PFSK-1 (cell line): ENCODE results near the gene HPCAL1.
A peak's percentile ranks its signal among the peaks of the same experiment; 100 is the strongest.

ENCODE experiments used
- FOXP2 ChIP-seq: optimal IDR thresholded peaks from 2 replicates; pipeline ENCODE3; 2011; ENCODE audit warnings: borderline replicate concordance, control low read depth, inconsistent platforms; ENCODE audit not compliant: insufficient read depth; ENCODE audit errors: extremely low read length, extremely low read depth
- POLR2AphosphoS5 ChIP-seq: IDR thresholded peaks from 2 replicates; pipeline ENCODE4 v1.6.1; 2012; ENCODE audit warnings: low read depth, mild to moderate bottlenecking, control low read depth, low read length, moderate library complexity
- REST ChIP-seq, 2 experiments: IDR thresholded peaks; 2 replicates each; pipeline versions ENCODE4 v1.6.1 to v1.8.0; 2011 to 2012; ENCODE audit warnings: low read depth in 2 of 2, low read length in 2 of 2, control low read depth in 1 of 2, inconsistent platforms in 1 of 2, mild to moderate bottlenecking in 1 of 2, moderate library complexity in 1 of 2; ENCODE audit not compliant: insufficient read depth in 1 of 2
- SIN3A ChIP-seq: IDR thresholded peaks from 2 replicates; pipeline ENCODE4 v1.6.1; 2012; ENCODE audit warnings: mild to moderate bottlenecking, low read length, moderate library complexity, borderline replicate concordance; ENCODE audit not compliant: insufficient read depth
- TAF1 ChIP-seq: IDR thresholded peaks from 2 replicates; pipeline ENCODE4 v1.6.1; 2012; ENCODE audit warnings: low read length, control low read depth, borderline replicate concordance; ENCODE audit not compliant: insufficient read depth

The HPCAL1 gene

GRCh38 chr2:10438688-10439087, 136.0 kb downstream of the HPCAL1 start:
- no peak for TF ChIP-seq SIN3A
- peak; percentile 32; the same call in 1 of the 2 replicates for TF ChIP-seq POLR2AphosphoS5

GRCh38 chr2:10439185-10439879, 136.6 kb downstream of the HPCAL1 start:
- no peak for TF ChIP-seq SIN3A
- no peak; the same call in 1 of the 2 replicates for TF ChIP-seq POLR2AphosphoS5
- no peak for TF ChIP-seq TAF1
- TF ChIP-seq FOXP2, result no peak
- no peak for TF ChIP-seq REST (IDR thresholded peaks at IDR 0.05; ENCODE audit: insufficient read depth in 1 of 2, low read depth in 2 of 2, low read length in 2 of 2)

- TF ChIP-seq SIN3A, result no peak
- no peak for TF ChIP-seq FOXP2
- TF ChIP-seq REST (IDR thresholded peaks at IDR 0.05; ENCODE audit: insufficient read depth in 1 of 2, low read depth in 2 of 2, low read length in 2 of 2), result no peak
- no peak for TF ChIP-seq POLR2AphosphoS5
- no peak for TF ChIP-seq TAF1
Observed at GRCh38 chr2:10439971-10440370, 137.3 kb downstream of the HPCAL1 start.

- TF ChIP-seq POLR2AphosphoS5 (no peak), FOXP2 (no peak), REST (IDR thresholded peaks at IDR 0.05; ENCODE audit: insufficient read depth in 1 of 2, low read depth in 2 of 2, low read length in 2 of 2) (no peak), TAF1 (no peak)
Observed at GRCh38 chr2:10440736-10441135, 138.0 kb downstream of the HPCAL1 start.

- no peak for TF ChIP-seq POLR2AphosphoS5
- no peak for TF ChIP-seq TAF1
- no peak for TF ChIP-seq FOXP2
- TF ChIP-seq REST (IDR thresholded peaks at IDR 0.05; ENCODE audit: insufficient read depth in 1 of 2, low read depth in 2 of 2, low read length in 2 of 2), result no peak
- no peak for TF ChIP-seq SIN3A
Observed at GRCh38 chr2:10441948-10442347, 139.2 kb downstream of the HPCAL1 start.
